ENCODE results near the gene IGLON5.

DNA sequence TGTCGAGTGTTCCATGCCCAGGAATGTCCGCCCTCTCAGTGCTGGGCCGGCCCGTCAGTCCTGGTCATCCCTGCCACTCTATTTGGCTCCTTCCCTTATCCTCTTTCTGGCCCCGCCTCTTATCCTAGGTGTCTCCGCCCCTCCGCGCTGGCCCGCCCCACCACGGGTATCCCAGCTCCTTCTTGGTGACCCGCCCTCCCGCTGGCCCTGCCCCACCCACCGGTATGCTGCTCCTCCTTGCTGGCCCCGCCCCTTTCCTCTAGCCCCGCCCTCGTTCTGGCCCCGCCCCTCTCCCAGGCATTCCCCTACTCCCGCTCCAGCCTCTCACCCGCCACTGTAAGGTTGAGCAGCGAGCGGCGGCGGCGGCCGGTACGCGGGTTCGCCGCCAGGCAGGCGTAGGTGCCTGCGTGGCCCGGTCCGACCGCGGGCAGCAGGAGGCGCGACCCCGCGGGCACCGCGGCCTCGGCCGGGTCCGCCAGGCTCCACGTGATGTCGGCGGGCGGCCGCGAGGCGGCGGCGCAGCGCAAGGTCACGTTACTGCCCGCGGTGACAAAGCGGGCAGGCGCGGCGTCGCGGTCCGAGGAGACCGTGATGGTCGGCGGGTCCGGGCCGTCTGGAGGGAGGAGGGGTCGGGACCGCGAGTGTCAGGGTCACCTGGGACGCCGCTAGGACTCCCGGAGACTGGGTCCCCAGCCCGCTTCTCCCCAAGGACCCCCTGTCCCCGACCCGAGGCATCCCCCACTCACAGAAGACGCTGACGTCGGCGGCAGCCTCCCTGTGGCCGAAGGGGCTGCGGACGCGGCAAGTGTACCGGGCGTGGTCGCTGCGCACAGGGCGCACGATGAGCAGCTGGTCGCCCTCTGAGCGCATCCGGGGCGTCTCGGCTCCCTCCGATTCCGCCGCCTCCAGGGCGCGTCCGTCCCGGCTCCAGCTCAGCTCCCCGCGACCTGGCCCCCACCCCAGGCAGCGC is 28.5 kb downstream of the IGLON5 start:
- TF ChIP-seq, protein P1, sequence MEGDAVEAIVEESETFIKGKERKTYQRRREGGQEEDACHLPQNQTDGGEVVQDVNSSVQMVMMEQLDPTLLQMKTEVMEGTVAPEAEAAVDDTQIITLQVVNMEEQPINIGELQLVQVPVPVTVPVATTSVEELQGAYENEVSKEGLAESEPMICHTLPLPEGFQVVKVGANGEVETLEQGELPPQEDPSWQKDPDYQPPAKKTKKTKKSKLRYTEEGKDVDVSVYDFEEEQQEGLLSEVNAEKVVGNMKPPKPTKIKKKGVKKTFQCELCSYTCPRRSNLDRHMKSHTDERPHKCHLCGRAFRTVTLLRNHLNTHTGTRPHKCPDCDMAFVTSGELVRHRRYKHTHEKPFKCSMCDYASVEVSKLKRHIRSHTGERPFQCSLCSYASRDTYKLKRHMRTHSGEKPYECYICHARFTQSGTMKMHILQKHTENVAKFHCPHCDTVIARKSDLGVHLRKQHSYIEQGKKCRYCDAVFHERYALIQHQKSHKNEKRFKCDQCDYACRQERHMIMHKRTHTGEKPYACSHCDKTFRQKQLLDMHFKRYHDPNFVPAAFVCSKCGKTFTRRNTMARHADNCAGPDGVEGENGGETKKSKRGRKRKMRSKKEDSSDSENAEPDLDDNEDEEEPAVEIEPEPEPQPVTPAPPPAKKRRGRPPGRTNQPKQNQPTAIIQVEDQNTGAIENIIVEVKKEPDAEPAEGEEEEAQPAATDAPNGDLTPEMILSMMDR (IDR thresholded peaks at IDR 0.05), result peak in 5 of 6 experiments; percentile 36 to 95 (median 87)
- TF ChIP-seq POLR2A (IDR thresholded peaks at IDR 0.05), result peak in 2 of 4 donors; percentile 60 to 65
